ENCODE results near the gene STK10.

STK10 gene

GRCh38 chr5:172127581-172127980 is 60.4 kb downstream of the STK10 start:
- in situ Hi-C loops (cut with MboI; ENCODE audit: low pct_unique_long_range_greater_than_20kb, low sequenced_read_pairs, unreplicated experiment) = no loop called here
- no peak for TF ChIP-seq CTCF (IDR thresholded peaks at IDR 0.05; ENCODE audit: extremely low read depth, insufficient read depth, missing control alignments)
- DNase-seq (ENCODE audit: low spot score) = no peak

- in situ Hi-C loops (cut with MboI; ENCODE audit: low pct_unique_long_range_greater_than_20kb, low sequenced_read_pairs, unreplicated experiment) = no loop called here
- DNase-seq (ENCODE audit: low spot score) = no peak
- TF ChIP-seq CTCF (IDR thresholded peaks at IDR 0.05; ENCODE audit: extremely low read depth, insufficient read depth, missing control alignments) = no peak
Observed at GRCh38 chr5:172123269-172123692, 64.7 kb downstream of the STK10 start.

GRCh38 chr5:172119921-172120688 is 67.9 kb downstream of the STK10 start:
- in situ Hi-C loops (cut with MboI; ENCODE audit: low pct_unique_long_range_greater_than_20kb, low sequenced_read_pairs, unreplicated experiment) = no loop called here
- TF ChIP-seq CTCF (IDR thresholded peaks at IDR 0.05; ENCODE audit: extremely low read depth, insufficient read depth, missing control alignments) = no peak
- no peak for DNase-seq (ENCODE audit: low spot score)

- in situ Hi-C loops (cut with MboI; ENCODE audit: low pct_unique_long_range_greater_than_20kb, low sequenced_read_pairs, unreplicated experiment) = no loop called here
- no peak for DNase-seq (ENCODE audit: low spot score)
- no peak for TF ChIP-seq CTCF (IDR thresholded peaks at IDR 0.05; ENCODE audit: extremely low read depth, insufficient read depth, missing control alignments)
Observed at GRCh38 chr5:172118891-172119290, 69.1 kb downstream of the STK10 start.

GRCh38 chr5:172117977-172118701 is 69.9 kb downstream of the STK10 start:
- DNase-seq (ENCODE audit: low spot score) = no peak
- in situ Hi-C loops (cut with MboI; ENCODE audit: low pct_unique_long_range_greater_than_20kb, low sequenced_read_pairs, unreplicated experiment) = no loop called here
- TF ChIP-seq CTCF (IDR thresholded peaks at IDR 0.05; ENCODE audit: extremely low read depth, insufficient read depth, missing control alignments) = no peak

- no peak for TF ChIP-seq CTCF (IDR thresholded peaks at IDR 0.05; ENCODE audit: extremely low read depth, insufficient read depth, missing control alignments)
- in situ Hi-C loops (cut with MboI; ENCODE audit: low pct_unique_long_range_greater_than_20kb, low sequenced_read_pairs, unreplicated experiment) = no loop called here
- DNase-seq (ENCODE audit: low spot score) = no peak
Observed at GRCh38 chr5:172115541-172115982, 72.5 kb downstream of the STK10 start.

All from GM13977 (cell line).